Epithelial cell of esophagus (primary cell): ENCODE measurements around the gene PCARE.

Source experiments
- DNase-seq: peaks from one replicate; pipeline ENCODE4 v3.0.0; 2010; ENCODE audit warnings: low read depth
- H3K4me3 ChIP-seq: 2 replicates; pipeline ENCODE4 v1.5.1; 2011; ENCODE audit warnings: mild to moderate bottlenecking, low read length, control low read depth
- CTCF ChIP-seq: IDR thresholded peaks from 2 replicates; pipeline ENCODE4 v1.5.1; 2011; ENCODE audit warnings: low read depth, mild to moderate bottlenecking, low read length, control low read depth, inconsistent platforms; ENCODE audit not compliant: insufficient read depth; ENCODE audit errors: missing control alignments

Gene PCARE

DNA sequence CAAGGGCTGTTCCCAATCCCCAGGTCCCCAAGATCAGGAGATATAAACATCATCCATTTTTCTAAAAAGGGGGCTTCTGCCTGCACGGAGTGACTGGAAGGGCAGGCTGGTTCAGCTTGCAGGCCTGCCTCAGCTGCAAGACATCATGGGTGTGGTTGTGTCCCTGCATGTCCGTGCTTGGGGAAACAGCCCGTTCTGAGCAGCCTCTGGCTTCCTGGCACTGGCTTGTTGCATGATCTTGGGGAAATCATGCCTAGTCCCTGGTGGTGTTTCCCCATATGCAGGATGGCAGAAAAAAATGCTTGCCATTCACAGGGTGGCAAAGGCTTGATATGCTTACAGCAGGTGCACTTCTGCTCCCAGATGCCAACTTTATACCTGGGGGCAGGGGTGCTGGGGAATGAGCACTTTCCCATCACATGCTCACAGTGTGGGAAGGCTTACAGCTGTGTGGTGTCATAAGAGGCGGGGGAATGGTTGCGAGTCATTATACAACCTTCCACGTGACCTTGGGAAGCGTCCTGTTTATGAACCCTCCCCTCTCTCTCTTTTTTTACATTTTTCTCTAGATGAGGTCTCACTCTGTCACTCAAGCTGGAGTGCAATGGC lies 7.2 kb downstream of the PCARE start:
- no peak overlapping the region for H3K4me3 ChIP-seq
- peak; percentile 97 for DNase-seq
- no peak for TF ChIP-seq CTCF

DNA sequence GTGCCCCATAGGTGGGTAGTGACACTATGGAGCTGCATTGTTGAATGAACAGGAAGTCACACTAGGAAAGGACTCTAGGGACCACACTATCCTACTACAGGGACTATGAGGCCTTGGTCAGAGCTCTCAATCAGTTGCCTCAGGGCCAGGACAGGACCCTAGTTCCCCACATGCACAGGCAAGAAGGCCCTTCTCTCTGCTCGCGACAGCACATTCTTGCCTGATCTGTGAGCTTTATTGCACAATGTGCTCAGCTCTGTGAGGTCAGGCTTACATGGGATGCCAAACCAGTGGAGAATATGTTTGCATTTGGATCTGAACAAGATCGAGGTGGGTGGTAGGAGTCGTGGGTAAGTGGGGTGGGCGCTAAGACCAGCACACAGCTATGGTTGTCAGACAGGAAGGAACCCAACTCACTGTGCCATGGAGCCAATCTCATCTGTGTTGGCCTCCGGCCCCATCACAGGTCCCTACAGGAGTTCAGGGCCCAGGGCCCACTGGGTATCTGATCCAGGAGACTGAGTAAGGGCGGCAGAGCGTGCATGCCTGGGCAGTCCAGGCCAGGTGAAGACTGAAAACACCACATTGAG lies 8.0 kb downstream of the PCARE start:
- DNase-seq, result peak; percentile 95
- no peak overlapping the region for H3K4me3 ChIP-seq
- TF ChIP-seq CTCF, result no peak

DNA sequence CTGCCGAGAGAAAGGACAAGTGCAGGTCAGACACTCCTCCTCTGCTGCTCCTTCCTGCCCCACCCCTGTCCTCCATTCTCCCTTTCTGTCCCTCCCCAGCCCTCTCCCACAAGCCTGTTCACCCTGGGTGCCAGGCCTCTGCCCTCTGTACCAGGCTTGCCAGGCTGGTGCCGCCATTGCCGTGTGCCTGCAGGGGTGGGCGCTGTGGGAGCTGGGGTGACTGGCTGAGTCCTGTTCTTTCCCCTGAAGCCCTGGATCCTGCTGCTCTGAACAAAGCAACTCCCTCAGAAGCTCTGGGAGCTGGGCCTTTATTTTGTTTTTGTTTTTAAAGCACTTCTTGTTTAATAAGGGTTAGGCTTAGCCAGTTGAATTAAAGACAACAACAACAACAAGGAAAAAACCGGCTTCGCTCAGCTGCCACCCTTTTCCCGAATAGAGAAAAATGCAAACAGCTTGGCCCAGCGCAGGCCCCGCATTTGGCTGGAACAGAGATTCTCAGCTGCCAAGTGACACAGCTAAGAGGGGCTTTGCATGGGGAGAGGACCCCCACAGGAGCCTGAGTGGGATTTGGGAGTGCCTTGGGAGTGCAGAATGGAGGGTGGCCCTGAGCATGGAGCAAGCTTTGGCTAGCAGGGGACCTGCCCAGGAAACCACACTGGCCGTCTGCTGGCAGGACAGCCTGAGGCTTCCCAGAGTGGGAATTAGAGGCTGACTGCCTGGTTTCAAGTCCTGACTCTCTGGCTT lies 9.1 kb downstream of the PCARE start:
- no peak for TF ChIP-seq CTCF
- no peak overlapping the region for H3K4me3 ChIP-seq
- DNase-seq, result peak; percentile 46

DNA sequence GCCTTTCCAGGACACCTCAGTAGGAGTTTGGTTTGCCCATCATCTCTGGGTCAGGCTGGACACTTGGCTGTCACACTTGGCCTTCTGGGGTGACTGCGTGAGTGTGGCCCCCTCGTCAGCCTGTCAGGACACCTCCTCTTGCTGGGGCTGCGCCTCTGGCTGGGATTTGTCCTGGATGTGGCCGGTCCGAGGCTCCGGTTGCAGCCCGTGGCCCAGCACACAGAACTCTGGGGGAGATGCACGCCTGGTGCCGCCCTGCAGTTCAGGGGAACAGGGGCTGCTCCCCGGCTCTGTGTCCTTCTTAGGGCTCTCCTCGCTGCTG lies 9.6 kb downstream of the PCARE start:
- H3K4me3 ChIP-seq, result no peak overlapping the region
- TF ChIP-seq CTCF, result no peak
- DNase-seq, result no peak

- H3K4me3 ChIP-seq, result no peak overlapping the region
- no peak for DNase-seq
- TF ChIP-seq CTCF, result no peak
Observed at GRCh38 chr2:29064346-29064715, 10.0 kb downstream of the PCARE start.

DNA sequence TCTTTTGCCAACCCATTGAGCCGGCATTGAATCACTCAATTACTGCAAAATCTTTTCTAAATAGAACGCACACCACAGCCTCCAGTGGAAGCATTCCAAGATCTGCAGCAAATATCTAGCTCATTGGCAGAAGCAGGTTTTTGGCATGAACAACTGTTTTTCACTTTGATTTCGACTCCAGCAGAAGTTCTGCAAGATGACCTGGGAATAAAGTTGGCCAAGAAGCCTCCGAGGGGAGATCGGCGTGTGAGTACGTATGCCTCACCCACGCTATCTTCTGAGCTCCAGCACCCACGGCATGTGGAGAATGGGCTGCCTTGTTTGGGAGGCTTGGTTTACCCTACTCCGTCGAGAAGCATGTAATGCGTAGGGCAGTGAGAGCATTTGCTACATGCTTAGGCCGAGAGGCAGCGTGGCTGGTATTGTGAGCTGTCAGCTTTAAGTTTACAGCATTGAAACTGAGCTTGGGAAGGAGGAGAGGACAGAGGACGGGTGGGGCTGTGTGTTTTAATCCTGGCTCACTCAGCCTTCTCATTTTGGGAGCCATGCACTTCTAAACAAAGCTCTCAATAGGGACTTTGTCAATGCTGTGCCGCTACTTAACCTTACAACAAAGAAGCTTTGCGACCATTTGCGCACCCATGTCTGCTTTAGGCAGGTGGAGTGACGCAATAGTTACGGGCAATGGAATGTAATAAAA lies 10.5 kb downstream of the PCARE start:
- DNase-seq, result peak; percentile 36
- TF ChIP-seq CTCF, result no peak
- H3K4me3 ChIP-seq, result no peak overlapping the region
